GM12865 (cell line): ENCODE results near the gene ASXL3.

ENCODE experiments used
- DNase-seq: peaks from one replicate; pipeline ENCODE4 v3.0.0; 2010; ENCODE audit warnings: low read depth
- H3K4me3 ChIP-seq: 2 replicates; pipeline ENCODE4 v1.5.1; 2011; ENCODE audit warnings: mild to moderate bottlenecking, low read depth, low read length, control low read depth
- CTCF ChIP-seq: IDR thresholded peaks from 2 replicates; pipeline ENCODE4 v1.5.1; 2011; ENCODE audit warnings: low read length, control low read depth, low read depth, inconsistent platforms; ENCODE audit not compliant: insufficient read depth; ENCODE audit errors: missing control alignments

ASXL3 gene

GRCh38 chr18:33571998-33572787, 5.8 kb upstream of the ASXL3 start:
- no peak for TF ChIP-seq CTCF
- DNase-seq: no peak
- H3K4me3 ChIP-seq: no peak overlapping the region

GRCh38 chr18:33573193-33573592, 4.8 kb upstream of the ASXL3 start:
- TF ChIP-seq CTCF: no peak
- H3K4me3 ChIP-seq: no peak overlapping the region
- DNase-seq: no peak

- H3K4me3 ChIP-seq: no peak overlapping the region
- TF ChIP-seq CTCF: no peak
Measured at GRCh38 chr18:33575451-33575850, 2.6 kb upstream of the ASXL3 start.

DNA sequence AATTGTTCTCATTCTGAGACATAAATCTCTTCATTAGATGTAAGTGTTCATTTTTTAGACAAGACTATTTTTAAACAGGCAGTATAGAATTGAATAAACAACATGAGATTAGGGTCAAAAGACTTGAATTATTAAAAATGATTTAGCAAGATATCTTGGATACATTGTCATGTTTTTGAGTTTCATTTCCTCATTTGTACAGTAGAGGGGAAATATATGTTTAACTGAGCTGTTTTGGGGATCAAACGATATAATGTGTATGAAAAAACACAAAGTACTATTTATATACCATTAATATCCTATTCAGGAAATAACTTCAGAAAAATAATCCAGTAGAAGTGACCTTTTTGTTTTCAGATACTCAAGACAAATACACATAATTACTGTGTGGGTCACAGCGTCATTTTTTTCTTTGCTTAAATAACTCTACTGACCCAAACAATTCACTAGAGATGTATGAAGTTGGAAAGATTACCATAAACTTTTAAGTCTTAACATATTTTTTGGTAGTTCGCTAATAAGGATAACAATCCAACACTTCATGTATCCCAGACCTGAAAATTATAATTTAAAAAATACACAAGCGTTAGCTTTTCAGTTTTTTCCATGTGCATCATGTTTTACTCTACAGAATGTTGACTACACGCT, 896 bp upstream of the ASXL3 start:
- DNase-seq: no peak
- no peak overlapping the region for H3K4me3 ChIP-seq
- no peak for TF ChIP-seq CTCF

More at GRCh38 chr18:33575451-33575850, 2.6 kb upstream of the ASXL3 start:
- no peak for DNase-seq

GRCh38 chr18:33578518-33579348, 714 bp downstream of the ASXL3 start:
- no peak for DNase-seq
- TF ChIP-seq CTCF: no peak

GRCh38 chr18:33579349-33580215, 1.6 kb downstream of the ASXL3 start:
- DNase-seq: no peak
- H3K4me3 ChIP-seq: no peak overlapping the region
- TF ChIP-seq CTCF: no peak

More at GRCh38 chr18:33578518-33579348, 714 bp downstream of the ASXL3 start:
- H3K4me3 ChIP-seq: no peak overlapping the region
